ENCODE data around the gene MPV17. TPM values are rescaled to one million over a fixed set of nuclear protein-coding genes. Genes with fewer than 3 reads are reported as not detected.

MPV17 gene
- total and polyA plus RNA-seq, 2 donors = 46.2 to 89.2 TPM

DNA sequence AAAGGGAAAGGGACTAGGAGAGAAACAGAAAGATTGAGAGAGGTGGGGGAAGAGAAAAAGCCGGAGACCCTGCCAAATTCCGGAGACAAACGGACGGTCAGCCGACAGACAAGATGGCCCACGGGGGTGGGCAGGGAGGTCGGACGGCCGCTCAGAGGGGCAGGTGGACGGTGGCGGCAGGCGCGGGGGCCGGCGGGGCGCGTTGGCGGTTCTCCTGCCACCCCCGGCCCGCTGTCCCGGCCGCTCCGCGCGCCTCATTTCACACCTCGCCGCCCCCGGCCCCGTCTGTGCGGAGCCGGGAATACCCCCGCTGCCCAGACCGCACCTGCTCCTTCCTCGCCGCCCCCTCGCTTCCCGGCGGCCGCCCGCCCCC lies 61.0 kb downstream of the MPV17 start:
- 3% methylated on average over 40 of the region's 40 CpGs for WGBS
- DNase-seq (ENCODE audit: extremely low spot score) = no peak

GRCh38 chr2:27261241-27261925 lies 61.5 kb downstream of the MPV17 start:
- Histone ChIP-seq H3K36me3 (ENCODE audit: insufficient read depth) (no peaks in the 10 kb centered on the region), H3K27ac (ENCODE audit: low read depth) (no peak overlapping the region), H3K4me3 (ENCODE audit: low read depth, low read length) (no peak overlapping the region), H3K4me1 (ENCODE audit: insufficient read depth) (no peaks in the 10 kb centered on the region)
- no peak for DNase-seq (ENCODE audit: extremely low spot score)
- WGBS = 43% methylated on average over 11 of the region's 11 CpGs

More for the DNA sequence above, 61.0 kb downstream of the MPV17 start:
- peak overlapping the region; percentile 46 for H3K4me3 ChIP-seq (ENCODE audit: low read depth, low read length)
- no peaks in the 10 kb centered on the region for H3K36me3 ChIP-seq (ENCODE audit: insufficient read depth)
- no peak overlapping the region for H3K27ac ChIP-seq (ENCODE audit: low read depth)
- H3K4me1 ChIP-seq (ENCODE audit: insufficient read depth) = no peaks in the 10 kb centered on the region

Other genes starting within 250 kb of the MPV17 start
- 122 TPM for gene EMILIN1, start 244.5 kb downstream of the MPV17 start, total RNA-seq
- gene EMILIN1, start 244.5 kb downstream of the MPV17 start, polyA plus RNA-seq = 347 TPM
- gene KHK, start 236.3 kb downstream of the MPV17 start, total RNA-seq = 1.7 TPM
- 6.8 TPM for gene KHK, start 236.3 kb downstream of the MPV17 start, polyA plus RNA-seq
- 4.1 TPM for gene CGREF1, start 204.0 kb downstream of the MPV17 start, total RNA-seq
- 1.0 TPM for gene CGREF1, start 204.0 kb downstream of the MPV17 start, polyA plus RNA-seq
- gene ABHD1, start 199.3 kb downstream of the MPV17 start, total RNA-seq = not detected
- gene ABHD1, start 199.3 kb downstream of the MPV17 start, polyA plus RNA-seq = 0.35 TPM
- 20.5 TPM for gene PREB, start 188.5 kb downstream of the MPV17 start, total RNA-seq
- 49.1 TPM for gene PREB, start 188.5 kb downstream of the MPV17 start, polyA plus RNA-seq
- not detected for gene PRR30, start 183.7 kb downstream of the MPV17 start, total RNA-seq
- gene PRR30, start 183.7 kb downstream of the MPV17 start, polyA plus RNA-seq = not detected
- gene TCF23, start 174.1 kb downstream of the MPV17 start, total RNA-seq = 0.85 TPM
- 0.08 TPM for gene TCF23, start 174.1 kb downstream of the MPV17 start, polyA plus RNA-seq
- 134 TPM for gene ATRAID, start 111.1 kb downstream of the MPV17 start, total RNA-seq
- gene ATRAID, start 111.1 kb downstream of the MPV17 start, polyA plus RNA-seq = 174 TPM
- gene SLC5A6, start 110.8 kb downstream of the MPV17 start, total RNA-seq = 8.2 TPM
- gene SLC5A6, start 110.8 kb downstream of the MPV17 start, polyA plus RNA-seq = 17.7 TPM
- 27.3 TPM for gene CAD, start 105.7 kb downstream of the MPV17 start, total RNA-seq
- 23.4 TPM for gene CAD, start 105.7 kb downstream of the MPV17 start, polyA plus RNA-seq
- gene SLC30A3, start 60.0 kb downstream of the MPV17 start, total RNA-seq = 0.53 TPM
- 0.04 TPM for gene SLC30A3, start 60.0 kb downstream of the MPV17 start, polyA plus RNA-seq
- 0.42 TPM for gene DNAJC5G, start 47.7 kb downstream of the MPV17 start, total RNA-seq
- gene DNAJC5G, start 47.7 kb downstream of the MPV17 start, polyA plus RNA-seq = not detected
- gene TRIM54, start 40.7 kb downstream of the MPV17 start, total RNA-seq = 2.6 TPM
- 0.04 TPM for gene TRIM54, start 40.7 kb downstream of the MPV17 start, polyA plus RNA-seq
- gene UCN, start 14.7 kb downstream of the MPV17 start, total RNA-seq = 1.1 TPM
- 1.5 TPM for gene UCN, start 14.7 kb downstream of the MPV17 start, polyA plus RNA-seq
- gene GTF3C2, start 33.7 kb upstream of the MPV17 start, total RNA-seq = 37.7 TPM
- 29.9 TPM for gene GTF3C2, start 33.7 kb upstream of the MPV17 start, polyA plus RNA-seq
- gene EIF2B4, start 47.2 kb upstream of the MPV17 start, total RNA-seq = 11.2 TPM
- gene EIF2B4, start 47.2 kb upstream of the MPV17 start, polyA plus RNA-seq = 48.8 TPM
- 69.8 TPM for gene SNX17, start 47.5 kb upstream of the MPV17 start, total RNA-seq
- 105 TPM for gene SNX17, start 47.5 kb upstream of the MPV17 start, polyA plus RNA-seq
- gene ZNF513, start 57.6 kb upstream of the MPV17 start, total RNA-seq = 6.1 TPM
- 19.9 TPM for gene ZNF513, start 57.6 kb upstream of the MPV17 start, polyA plus RNA-seq
- gene PPM1G, start 86.5 kb upstream of the MPV17 start, total RNA-seq = 30.0 TPM
- gene PPM1G, start 86.5 kb upstream of the MPV17 start, polyA plus RNA-seq = 65.5 TPM
- 87.7 TPM for gene NRBP1, start 105.5 kb upstream of the MPV17 start, total RNA-seq
- gene NRBP1, start 105.5 kb upstream of the MPV17 start, polyA plus RNA-seq = 113 TPM
- gene KRTCAP3, start 119.3 kb upstream of the MPV17 start, total RNA-seq = 2.5 TPM
- gene KRTCAP3, start 119.3 kb upstream of the MPV17 start, polyA plus RNA-seq = 12.7 TPM
- 37.3 TPM for gene IFT172, start 166.6 kb upstream of the MPV17 start, total RNA-seq
- gene IFT172, start 166.6 kb upstream of the MPV17 start, polyA plus RNA-seq = 18.6 TPM
- 7.0 TPM for gene FNDC4, start 172.1 kb upstream of the MPV17 start, total RNA-seq
- gene FNDC4, start 172.1 kb upstream of the MPV17 start, polyA plus RNA-seq = 10.5 TPM
- gene GCKR, start 173.7 kb upstream of the MPV17 start, total RNA-seq = 0.11 TPM
- 0.49 TPM for gene GCKR, start 173.7 kb upstream of the MPV17 start, polyA plus RNA-seq